Measurements from ENCODE around the gene FAM110C. TPM values are rescaled to one million over a fixed set of nuclear protein-coding genes. Genes with fewer than 3 reads are reported as not detected.

Gene FAM110C
- total and polyA plus RNA-seq, 7 donors = 0.03 to 0.10 (median 0.06) TPM; not detected in 4

DNA sequence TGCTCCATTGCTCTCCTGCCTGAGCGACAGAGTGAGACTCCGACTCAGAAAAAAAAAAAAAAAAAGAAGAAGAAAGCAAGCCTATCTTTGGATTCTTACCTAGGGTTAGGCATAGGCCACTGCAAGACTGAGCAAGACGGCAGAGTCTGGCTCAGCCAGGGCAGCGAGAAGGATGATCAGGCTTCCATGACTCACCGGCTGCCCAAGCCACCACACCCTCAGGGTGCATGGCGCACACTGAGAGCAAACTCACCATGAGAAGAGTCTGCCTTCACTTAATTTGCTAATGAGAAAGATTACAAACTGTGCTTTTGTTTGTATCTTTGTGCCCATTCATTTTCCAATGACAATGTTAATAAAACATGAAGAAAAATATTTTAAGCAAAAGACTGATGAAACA is 8.2 kb downstream of the FAM110C start:
- DNase-seq (no peak), ATAC-seq (no peak)
- no peaks in the 10 kb centered on the region for H3K9me3 ChIP-seq
- intact Hi-C loops (cut with DNase I) = no loop called here
- WGBS, 3 donors = 89 to 90% (median 89%) methylated on average over 6 of the region's 6 CpGs
- peaks cover 0 to 15% (median 0%) of the 10 kb centered on the region in 3 donors for H3K27me3 ChIP-seq (ENCODE audit: insufficient read depth in 3 of 3, low read length in 2 of 3)
- H3K4me1 ChIP-seq = no peaks in the 10 kb centered on the region
- H3K27ac ChIP-seq = no peak overlapping the region
- H3K36me3 ChIP-seq (ENCODE audit: insufficient read depth in 1 of 2, low read depth in 1 of 2) = no peaks in the 10 kb centered on the region
- H3K4me3 ChIP-seq = no peak overlapping the region
- TF ChIP-seq, protein P1, sequence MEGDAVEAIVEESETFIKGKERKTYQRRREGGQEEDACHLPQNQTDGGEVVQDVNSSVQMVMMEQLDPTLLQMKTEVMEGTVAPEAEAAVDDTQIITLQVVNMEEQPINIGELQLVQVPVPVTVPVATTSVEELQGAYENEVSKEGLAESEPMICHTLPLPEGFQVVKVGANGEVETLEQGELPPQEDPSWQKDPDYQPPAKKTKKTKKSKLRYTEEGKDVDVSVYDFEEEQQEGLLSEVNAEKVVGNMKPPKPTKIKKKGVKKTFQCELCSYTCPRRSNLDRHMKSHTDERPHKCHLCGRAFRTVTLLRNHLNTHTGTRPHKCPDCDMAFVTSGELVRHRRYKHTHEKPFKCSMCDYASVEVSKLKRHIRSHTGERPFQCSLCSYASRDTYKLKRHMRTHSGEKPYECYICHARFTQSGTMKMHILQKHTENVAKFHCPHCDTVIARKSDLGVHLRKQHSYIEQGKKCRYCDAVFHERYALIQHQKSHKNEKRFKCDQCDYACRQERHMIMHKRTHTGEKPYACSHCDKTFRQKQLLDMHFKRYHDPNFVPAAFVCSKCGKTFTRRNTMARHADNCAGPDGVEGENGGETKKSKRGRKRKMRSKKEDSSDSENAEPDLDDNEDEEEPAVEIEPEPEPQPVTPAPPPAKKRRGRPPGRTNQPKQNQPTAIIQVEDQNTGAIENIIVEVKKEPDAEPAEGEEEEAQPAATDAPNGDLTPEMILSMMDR (IDR thresholded peaks at IDR 0.05) = no peak

DNA sequence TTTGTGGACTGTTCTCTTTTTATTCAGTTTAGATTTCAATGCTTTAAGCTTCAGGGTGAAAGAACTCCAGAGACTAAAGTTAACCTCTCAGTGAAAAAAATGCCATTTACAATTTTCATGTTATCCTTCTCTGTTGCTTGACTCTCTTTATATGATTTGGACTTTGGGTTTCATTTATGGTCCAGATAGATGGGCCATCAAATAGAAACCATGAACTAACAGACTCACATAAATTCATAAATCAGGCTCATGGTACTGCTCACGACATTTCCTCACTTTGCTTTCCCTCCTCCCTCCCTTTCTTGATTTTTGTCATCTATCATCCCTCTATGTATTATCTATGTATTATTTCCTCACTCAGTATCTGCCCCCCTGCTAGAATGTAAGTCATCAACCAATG is 10.0 kb downstream of the FAM110C start:
- WGBS, 3 donors = 76 to 90% (median 86%) methylated on average over 1 of the region's 1 CpG
- H3K9me3 ChIP-seq = no peaks in the 10 kb centered on the region
- TF ChIP-seq, protein P1 (IDR thresholded peaks at IDR 0.05) = no peak
- DNase-seq (no peak), ATAC-seq (no peak)
- H3K36me3 ChIP-seq (ENCODE audit: insufficient read depth in 1 of 2, low read depth in 1 of 2) = no peaks in the 10 kb centered on the region
- intact Hi-C loops (cut with DNase I) = no loop called here
- no peak overlapping the region for H3K27ac ChIP-seq
- H3K4me3 ChIP-seq = no peak overlapping the region
- peaks cover 0 to 7% (median 0%) of the 10 kb centered on the region in 3 donors for H3K27me3 ChIP-seq (ENCODE audit: insufficient read depth in 3 of 3, low read length in 2 of 3)
- no peaks in the 10 kb centered on the region for H3K4me1 ChIP-seq

- Histone ChIP-seq H3K27ac (no peak overlapping the region), H3K4me3 (no peak overlapping the region), H3K36me3 (ENCODE audit: insufficient read depth in 1 of 2, low read depth in 1 of 2) (no peaks in the 10 kb centered on the region), H3K9me3 (no peaks in the 10 kb centered on the region), H3K4me1 (no peaks in the 10 kb centered on the region), H3K27me3 (ENCODE audit: insufficient read depth in 3 of 3, low read length in 2 of 3) (peaks cover 0 to 7% (median 0%) of the 10 kb centered on the region in 3 donors)
- DNase-seq (no peak), ATAC-seq (no peak)
- intact Hi-C loops (cut with DNase I) = no loop called here
- WGBS, 3 donors = 57 to 72% (median 63%) methylated on average over 5 of the region's 5 CpGs
- TF ChIP-seq, protein P1 (IDR thresholded peaks at IDR 0.05) = no peak
Measured at GRCh38 chr2:35852-36251, 10.5 kb downstream of the FAM110C start.

- peaks cover 0 to 4% (median 0%) of the 10 kb centered on the region in 3 donors for H3K27me3 ChIP-seq (ENCODE audit: insufficient read depth in 3 of 3, low read length in 2 of 3)
- H3K36me3 ChIP-seq (ENCODE audit: insufficient read depth in 1 of 2, low read depth in 1 of 2) = no peaks in the 10 kb centered on the region
- 69 to 78% (median 71%) methylated on average over 7 of the region's 7 CpGs for WGBS, 3 donors
- TF ChIP-seq, protein P1 (IDR thresholded peaks at IDR 0.05) = no peak
- no peak overlapping the region for H3K27ac ChIP-seq
- H3K4me3 ChIP-seq = no peak overlapping the region
- H3K4me1 ChIP-seq = no peaks in the 10 kb centered on the region
- no peaks in the 10 kb centered on the region for H3K9me3 ChIP-seq
- DNase-seq = no peak
- intact Hi-C loops (cut with DNase I) = no loop called here
- ATAC-seq = no peak
Measured at GRCh38 chr2:33620-34019, 12.7 kb downstream of the FAM110C start.

DNA sequence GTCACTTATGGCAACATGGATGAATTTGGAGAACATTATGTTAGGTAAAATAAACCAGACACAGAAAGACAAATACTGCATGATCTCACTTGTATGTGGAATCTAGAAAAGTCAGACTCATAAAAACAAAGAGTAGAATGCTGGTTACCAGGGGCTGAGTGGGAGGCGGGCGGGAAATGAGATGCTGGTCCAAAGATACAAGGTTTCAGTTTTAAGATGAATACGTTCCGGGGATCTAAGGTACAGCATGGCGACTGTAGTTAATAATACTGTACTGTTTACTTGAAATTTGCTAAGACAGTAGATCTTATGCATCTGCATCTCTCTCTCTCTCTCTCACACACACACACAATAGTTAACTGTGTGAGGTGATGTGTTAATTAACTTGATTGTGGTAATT is 14.2 kb downstream of the FAM110C start:
- WGBS, 3 donors = 90 to 96% (median 91%) methylated on average over 5 of the region's 5 CpGs
- ATAC-seq = no peak
- intact Hi-C loops (cut with DNase I) = no loop called here

More for the DNA sequence above, 14.2 kb downstream of the FAM110C start:
- Histone ChIP-seq H3K4me1 (no peaks in the 10 kb centered on the region), H3K27ac (no peak overlapping the region), H3K27me3 (ENCODE audit: insufficient read depth in 3 of 3, low read length in 2 of 3) (peaks cover 0 to 3% (median 0%) of the 10 kb centered on the region in 3 donors), H3K9me3 (no peaks in the 10 kb centered on the region), H3K4me3 (no peak overlapping the region), H3K36me3 (ENCODE audit: insufficient read depth in 1 of 2, low read depth in 1 of 2) (no peaks in the 10 kb centered on the region)
- no peak for DNase-seq
- TF ChIP-seq, protein P1 (IDR thresholded peaks at IDR 0.05) = no peak

Data from psoas muscle (tissue), 8 donors.